NCI-H187 (cell line): Measurements from ENCODE around the gene LIN7A.
"Not testable (repeated sequence)": the region's sequence is repeated elsewhere in the genome, so short reads cannot be mapped to it uniquely, and the experiment has no call there.

Experiments
- DNase-seq, 2 experiments: peaks; one replicate each; lab custom pipeline; 2025; lab: John Stamatoyannopoulos, UW

The LIN7A gene

GRCh38 chr12:80920006-80920405 is 17.7 kb downstream of the LIN7A start:
- DNase-seq: no peak

GRCh38 chr12:80917651-80918050 is 20.1 kb downstream of the LIN7A start:
- no peak for DNase-seq

GRCh38 chr12:80912901-80913770 is 24.6 kb downstream of the LIN7A start:
- no peak for DNase-seq

- DNase-seq: no peak
Measured at GRCh38 chr12:80909370-80909769, 28.4 kb downstream of the LIN7A start.

GRCh38 chr12:80902711-80903110 is 35.0 kb downstream of the LIN7A start:
- no peak for DNase-seq

- no peak for DNase-seq
Measured at GRCh38 chr12:80901661-80902060, 36.1 kb downstream of the LIN7A start.

GRCh38 chr12:80895240-80895639 is 42.5 kb downstream of the LIN7A start:
- no peak for DNase-seq

- DNase-seq: no peak
Measured at GRCh38 chr12:80894179-80894578, 43.6 kb downstream of the LIN7A start.

- DNase-seq: no peak
Measured at GRCh38 chr12:80892597-80893445, 44.9 kb downstream of the LIN7A start.

- DNase-seq: no peak
Measured at GRCh38 chr12:80884651-80885050, 53.1 kb downstream of the LIN7A start.

GRCh38 chr12:80881106-80881505 is 56.6 kb downstream of the LIN7A start:
- no peak for DNase-seq

- not testable (repeated sequence) for DNase-seq
Measured at GRCh38 chr12:80878452-80878851, 59.3 kb downstream of the LIN7A start.

- no peak for DNase-seq
Measured at GRCh38 chr12:80877721-80878265, 59.9 kb downstream of the LIN7A start.

- DNase-seq: no peak
Measured at GRCh38 chr12:80872053-80872452, 65.7 kb downstream of the LIN7A start.

- no peak for DNase-seq
Measured at GRCh38 chr12:80869264-80869663, 68.5 kb downstream of the LIN7A start.

GRCh38 chr12:80868576-80868975 is 69.2 kb downstream of the LIN7A start:
- DNase-seq: no peak

GRCh38 chr12:80867941-80868340 is 69.8 kb downstream of the LIN7A start:
- DNase-seq: no peak

- no peak for DNase-seq
Measured at GRCh38 chr12:80864046-80864735, 73.5 kb downstream of the LIN7A start.

GRCh38 chr12:80862531-80862930 is 75.2 kb downstream of the LIN7A start:
- no peak for DNase-seq

- DNase-seq: no peak
Measured at GRCh38 chr12:80861641-80862378, 75.9 kb downstream of the LIN7A start.

- no peak for DNase-seq
Measured at GRCh38 chr12:80860928-80861327, 76.8 kb downstream of the LIN7A start.
